HG03565 (cell line): ENCODE data around the gene ABHD15.

Experiments used
- ATAC-seq: cut with Tn5 transposase; IDR thresholded peaks from one replicate; pipeline ENCODE4 v1.9.1; 2021; ENCODE audit warnings: mild to moderate bottlenecking, moderate library complexity; ENCODE audit not compliant: unreplicated experiment

Gene ABHD15

DNA sequence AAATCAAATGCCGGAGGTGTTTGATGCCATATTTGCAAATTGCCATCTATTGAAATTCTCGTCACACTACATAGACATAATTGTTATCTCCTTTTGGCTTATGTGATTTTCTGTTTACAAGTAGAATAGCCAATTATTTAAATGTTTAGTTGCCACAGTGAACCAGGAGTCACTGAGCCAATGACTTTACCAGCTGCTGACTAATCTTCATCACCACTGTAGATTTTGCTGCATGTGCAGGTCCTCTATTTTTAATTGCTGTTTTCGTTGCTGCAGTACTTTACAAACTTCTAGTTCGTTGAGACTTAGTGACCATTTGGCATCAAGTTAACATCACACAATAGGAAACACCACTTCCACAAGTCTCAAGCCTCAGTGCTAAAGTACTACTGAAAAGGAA lies 22.8 kb downstream of the ABHD15 start:
- no peak for ATAC-seq

DNA sequence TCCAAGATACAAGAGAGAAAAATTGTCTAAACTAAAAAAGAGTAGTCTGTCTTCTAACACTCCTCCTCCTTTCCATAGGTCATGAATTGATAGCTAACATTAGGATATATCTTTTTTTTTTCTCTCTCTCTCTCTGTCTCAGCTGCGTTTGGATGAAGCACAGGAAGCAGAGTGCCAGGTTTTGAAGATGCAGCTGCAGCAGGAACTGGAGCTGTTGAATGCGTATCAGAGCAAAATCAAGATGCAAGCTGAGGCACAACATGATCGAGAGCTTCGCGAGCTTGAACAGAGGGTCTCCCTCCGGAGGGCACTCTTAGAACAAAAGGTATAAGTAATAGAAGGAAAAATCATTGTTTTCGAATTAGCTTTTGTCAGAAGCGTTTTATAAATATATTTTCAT lies 32.9 kb downstream of the ABHD15 start:
- no peak for ATAC-seq

GRCh38 chr17:29526322-29526721 lies 40.5 kb downstream of the ABHD15 start:
- no peak for ATAC-seq

- no peak for ATAC-seq
These were observed 42.1 kb downstream of the ABHD15 start for GRCh38 chr17:29524692-29525091.

GRCh38 chr17:29518359-29518758 lies 48.5 kb downstream of the ABHD15 start:
- ATAC-seq = no peak

DNA sequence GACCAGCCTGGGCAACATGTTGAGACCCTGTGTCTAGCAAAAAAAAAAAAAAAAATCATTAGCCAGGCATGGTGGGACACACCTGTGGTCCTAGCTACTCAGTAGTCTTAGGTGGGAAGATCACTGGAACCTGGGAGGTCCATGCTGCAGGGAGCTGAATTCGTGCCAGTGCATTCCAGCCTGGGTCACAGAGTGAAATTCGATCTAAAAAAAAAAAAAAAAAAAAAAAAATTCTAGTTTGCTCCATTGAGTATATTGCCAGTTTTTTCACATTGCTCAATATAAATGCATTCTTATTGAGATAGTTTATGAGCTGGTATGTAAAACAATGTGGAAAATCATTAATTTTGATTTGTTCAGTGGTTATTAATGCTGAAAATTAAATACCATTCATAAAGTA lies 52.0 kb downstream of the ABHD15 start:
- no peak for ATAC-seq

GRCh38 chr17:29510953-29511352 lies 55.9 kb downstream of the ABHD15 start:
- ATAC-seq = no peak
